AML-193 (cell line): Measurements from ENCODE around the gene SDCCAG8.

ENCODE experiments used
- DNase-seq, 2 experiments: peaks; one replicate each; lab custom pipeline; 2025; lab: John Stamatoyannopoulos, UW

SDCCAG8 gene

DNA sequence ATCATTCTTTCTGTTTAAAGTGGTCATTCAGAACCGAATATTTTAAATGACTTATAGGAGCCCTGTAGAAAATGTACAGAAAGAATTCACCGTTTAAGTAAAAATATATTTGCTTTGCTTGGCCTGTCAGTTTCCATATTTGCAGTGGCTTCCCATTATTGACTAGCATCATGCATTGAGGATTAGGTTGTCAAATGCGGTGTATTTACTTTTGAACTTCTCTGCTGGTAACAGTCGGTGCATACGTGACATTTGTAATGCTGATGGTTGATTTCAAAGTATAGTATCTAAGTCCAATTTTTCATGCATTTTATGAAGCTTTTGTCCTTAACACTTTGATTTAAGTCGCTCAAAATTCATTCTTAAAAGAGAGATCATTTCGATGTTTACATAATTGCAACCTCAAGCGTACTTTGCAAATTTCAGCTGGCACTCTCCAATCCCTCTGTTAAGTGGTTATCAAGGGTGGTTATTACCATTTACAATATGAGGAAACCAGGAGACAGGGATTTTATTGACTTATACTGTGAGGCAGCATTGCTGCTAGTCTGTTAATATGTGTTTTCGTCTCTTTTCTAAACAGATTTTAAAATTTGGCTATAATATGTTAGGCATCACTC lies 201.6 kb downstream of the SDCCAG8 start:
- no peak for DNase-seq

DNA sequence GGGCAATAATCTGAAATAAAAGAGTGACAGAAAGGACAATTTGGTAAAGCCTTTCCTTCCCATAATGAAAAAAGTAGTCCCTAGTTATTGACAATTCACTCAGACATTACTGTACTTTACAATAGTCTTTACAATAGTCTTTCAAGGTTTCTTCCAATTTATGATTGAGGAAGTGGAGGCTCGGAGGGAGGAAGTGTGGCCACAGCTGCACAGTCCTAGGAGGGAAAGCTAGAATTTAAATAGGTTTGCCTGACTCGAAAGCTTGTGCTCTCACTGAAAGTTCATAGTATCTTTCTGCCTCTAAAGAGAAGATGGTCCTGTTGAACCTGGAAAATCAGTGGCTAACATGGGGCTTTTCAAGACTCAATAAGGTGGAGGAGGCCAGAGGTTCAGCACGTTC lies 203.2 kb downstream of the SDCCAG8 start:
- DNase-seq, result peak; percentile 77

DNA sequence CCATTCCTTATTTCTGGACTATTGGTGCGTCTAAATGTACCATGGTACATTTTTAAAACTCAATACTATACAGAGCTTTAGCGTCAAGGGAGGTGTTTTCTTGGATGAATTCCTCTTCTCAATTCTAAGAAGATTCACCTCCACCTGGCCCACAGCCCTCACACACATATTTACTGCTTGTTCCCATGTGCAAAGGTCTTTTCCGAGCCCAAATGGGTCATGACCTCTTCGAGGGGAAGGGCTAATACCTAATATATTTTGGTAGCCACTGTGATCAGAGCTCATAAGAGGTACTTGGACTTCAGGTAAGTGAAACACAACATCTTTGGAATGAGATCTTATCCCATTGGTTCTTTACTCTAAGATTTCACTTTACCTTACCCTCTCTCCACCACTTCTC lies 205.9 kb downstream of the SDCCAG8 start:
- DNase-seq, result no peak

DNA sequence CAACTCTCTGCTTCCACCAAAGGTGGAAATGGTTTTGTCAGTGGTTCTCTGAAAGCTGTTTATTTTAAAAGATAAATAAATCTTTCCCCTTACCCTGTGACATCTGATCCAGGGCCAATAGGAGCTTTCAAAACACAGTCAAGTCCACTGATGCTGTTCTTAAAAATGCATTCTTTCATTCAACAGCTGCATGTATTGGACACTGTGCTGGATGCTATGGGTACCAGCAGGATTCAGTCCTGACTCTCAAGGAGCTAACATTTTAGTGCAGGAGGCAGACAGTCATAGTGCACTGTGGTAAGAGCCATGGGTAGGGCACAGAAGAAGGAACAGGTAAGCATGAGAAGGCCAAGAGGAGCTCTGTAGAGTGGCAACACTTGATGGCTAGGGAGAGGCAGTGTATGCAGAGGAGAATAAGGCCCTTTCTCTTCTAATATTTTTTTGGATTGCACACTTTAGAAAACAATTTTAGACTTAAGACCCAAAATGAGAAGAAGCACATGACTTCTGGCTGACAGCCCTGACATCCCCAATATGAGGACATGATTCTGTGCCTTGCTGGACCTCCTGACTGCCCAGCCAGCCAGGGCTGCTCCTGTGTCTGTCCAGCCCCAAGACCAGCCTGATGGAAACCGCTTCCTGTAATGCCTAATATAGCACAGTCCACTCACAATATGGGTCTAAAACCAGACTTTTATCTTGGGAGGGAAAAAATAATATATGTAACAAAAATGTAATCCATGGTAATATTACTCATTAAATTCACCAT lies 207.3 kb downstream of the SDCCAG8 start:
- no peak for DNase-seq

DNA sequence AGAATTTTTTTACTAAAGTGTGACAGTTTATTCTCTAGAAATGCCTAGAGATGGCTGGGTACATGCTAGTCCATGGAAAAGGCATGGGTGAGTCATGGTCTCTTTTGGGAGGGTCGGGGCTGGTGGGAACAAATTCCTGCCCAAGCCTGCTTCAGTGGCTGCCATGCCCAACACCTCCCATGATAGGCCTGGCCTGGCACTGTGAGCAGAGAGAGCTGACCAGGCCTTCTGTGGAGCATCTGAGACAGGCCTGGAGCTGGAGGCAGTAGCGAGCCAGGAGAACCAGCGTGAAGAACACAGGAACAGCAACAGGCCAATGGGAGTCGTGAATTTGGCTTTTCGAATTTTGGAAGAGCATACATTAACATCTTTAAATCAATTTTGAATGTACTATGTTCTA lies 209.2 kb downstream of the SDCCAG8 start:
- no peak for DNase-seq

DNA sequence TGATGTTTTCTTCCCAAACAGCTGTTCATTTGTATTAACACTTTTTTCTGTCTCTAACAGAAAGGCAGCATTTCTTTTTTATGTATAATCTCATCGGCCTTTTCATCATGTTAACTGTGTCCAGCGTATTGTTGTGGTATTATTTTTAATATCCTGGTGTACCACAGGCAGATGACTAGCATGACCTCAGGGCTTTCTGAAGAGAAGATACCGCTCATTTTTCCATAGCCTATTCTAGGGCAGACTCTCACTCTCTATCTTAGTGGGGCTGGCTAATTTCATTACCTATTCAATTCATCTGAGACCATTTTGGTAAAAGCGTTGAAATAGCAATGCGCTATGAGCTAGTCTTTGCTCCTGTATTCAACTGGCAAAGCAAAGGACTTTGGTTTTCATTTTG lies 209.9 kb downstream of the SDCCAG8 start:
- DNase-seq, result no peak

DNA sequence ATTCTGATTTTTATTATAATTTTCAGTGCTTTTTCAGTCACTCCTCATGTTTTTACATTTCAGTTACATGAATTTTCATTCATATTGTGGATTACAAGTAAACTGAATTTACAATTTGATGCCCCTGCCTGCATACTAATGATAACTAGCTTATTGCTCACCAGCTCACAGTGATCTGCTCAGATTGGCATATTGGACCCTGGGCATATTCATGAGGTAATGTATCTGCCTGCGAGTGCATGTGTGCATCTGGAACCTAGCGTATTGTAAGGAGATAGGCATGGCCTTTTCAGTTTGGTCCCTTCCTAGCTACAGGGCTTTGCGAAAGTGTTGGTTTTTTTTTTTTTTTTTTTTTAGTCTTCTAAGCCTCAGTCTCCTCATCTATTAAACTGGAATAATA lies 213.7 kb downstream of the SDCCAG8 start:
- DNase-seq, result no peak

DNA sequence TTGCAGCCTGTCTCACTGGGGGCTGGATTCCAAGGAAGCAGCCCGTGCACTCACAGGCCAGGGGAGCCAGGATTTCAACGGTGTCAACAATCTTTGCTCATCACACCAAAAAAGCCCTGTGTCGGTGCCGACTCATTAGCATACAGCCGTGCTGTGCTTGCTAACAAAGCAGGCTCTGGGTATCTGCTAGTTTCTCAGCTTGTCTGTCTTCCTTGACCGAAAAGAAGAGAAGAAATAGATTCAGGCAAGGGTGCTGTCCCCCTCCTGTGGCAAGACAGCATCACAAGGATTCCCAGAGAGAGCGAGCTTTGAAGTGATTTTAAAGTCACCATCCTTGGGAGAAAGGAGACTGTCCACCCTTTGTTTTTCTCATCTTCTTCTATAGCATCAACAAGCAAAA lies 214.7 kb downstream of the SDCCAG8 start:
- no peak for DNase-seq

DNA sequence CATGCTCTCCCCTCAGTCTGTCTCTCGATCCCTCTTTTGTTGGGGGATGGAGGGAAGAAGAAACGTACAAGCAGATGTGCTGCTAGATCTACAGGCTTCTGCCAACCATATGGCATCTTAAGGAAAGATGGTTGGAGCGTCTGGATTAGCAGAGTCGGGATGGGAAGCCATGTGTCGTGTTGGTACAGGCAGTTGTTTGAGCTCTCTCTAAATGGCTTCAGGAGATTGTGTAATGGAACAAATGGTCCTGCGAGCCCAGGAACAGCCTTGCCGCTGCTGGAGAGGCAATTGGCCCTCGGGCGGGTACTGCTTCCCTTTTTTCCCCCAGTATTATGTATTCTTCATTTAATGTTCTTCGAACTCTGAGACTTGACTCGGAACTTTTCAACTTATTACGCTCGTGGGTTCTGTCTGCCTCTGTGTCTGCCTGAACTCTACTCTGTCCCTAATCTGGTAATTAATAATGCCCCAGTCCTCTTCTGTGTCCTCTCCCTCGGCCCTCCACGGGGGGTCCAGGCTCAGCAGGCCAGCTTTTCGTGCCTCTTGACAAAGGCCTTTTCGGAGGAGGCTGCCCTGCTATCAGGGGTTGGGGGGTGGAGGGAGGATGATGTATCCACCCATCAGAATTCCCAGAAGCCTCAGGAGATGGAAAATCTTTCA lies 215.3 kb downstream of the SDCCAG8 start:
- DNase-seq, result peak; percentile 56 to 67

DNA sequence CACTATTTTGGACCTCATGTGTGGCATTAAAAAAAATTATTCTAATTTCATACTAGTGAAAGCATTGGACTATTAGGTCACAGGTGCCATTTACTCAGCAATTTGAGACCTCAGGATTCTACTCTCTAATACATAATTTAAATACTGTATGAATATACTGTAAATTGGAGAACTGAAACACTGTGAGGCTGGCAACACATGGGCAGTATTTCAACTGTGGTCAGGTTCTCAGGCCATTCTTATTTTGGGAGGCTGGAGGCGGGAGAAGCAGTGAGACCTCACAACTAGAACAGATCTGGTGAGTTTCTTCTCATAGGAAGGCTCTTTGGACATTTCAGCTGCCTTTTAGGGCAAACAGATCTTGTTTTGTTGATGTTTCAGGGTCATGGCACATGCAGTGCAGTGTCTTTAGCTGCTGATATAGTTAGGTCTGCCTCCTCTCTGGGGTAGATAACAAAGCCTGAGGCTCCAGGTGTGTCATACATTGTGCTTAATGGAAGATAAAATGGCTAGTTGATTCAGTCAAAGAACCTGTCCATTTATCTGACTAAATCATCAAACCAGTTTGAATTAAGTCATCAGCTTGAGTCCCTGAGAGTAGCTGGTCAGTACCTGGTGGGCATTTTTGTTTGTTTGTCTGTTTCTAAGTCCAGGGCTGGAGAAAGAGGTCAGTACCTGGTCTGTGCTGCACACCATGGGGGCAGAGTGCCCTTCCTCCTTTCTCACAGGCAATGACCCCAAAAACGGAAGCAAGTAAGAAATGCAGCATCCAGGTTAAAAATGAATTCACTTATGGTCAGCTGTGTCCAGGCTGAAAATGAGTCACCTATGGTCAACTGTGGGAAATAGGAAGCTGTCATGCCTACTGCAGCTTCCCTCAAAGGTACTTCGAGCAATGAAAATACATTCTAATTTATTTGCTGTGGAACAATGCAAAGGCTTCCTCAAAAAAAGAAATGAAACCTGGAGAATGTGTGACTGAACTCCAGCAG lies 216.2 kb downstream of the SDCCAG8 start:
- no peak for DNase-seq

DNA sequence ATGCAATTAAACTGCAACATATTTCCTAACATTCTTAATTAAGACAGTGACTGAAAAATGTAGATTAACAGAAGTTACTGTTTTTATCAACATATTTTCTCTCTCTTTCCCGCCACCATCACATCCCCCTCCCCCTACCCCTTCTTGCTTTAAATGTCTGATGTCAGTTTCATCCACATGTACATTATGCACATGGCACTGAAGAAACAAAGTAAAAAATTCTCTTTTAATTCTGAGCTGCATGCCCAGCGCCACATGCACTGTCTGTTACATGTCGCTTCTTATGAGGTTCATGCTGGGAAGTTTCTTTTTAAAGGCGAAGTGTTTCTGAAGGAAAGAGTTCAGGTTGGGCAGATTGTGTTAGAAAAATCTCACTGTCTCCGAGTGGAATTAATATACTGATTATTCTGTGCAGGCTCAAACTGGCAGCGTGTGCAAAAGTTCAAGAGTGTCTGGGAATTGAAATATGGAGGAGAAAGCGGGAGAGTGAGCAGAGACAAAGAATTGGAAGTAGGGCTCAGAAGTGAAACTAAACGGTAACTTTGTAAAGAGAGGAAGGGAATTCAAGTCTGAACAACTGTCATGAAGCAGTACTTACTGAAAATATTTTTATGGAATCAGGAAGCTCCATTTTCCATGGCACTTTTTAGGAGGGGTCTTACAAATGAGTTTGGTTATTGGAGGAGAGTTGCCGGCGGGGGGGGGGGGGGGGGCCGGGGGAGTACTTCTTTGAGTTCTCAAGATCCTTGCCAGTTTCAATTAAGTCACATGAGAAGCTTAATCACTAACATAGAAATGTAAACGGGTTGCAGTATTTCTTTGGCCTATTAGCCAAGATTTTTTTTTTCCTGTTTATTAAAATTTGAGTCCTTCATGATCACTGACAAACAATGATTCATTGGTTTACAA lies 217.6 kb downstream of the SDCCAG8 start:
- DNase-seq, result no peak

DNA sequence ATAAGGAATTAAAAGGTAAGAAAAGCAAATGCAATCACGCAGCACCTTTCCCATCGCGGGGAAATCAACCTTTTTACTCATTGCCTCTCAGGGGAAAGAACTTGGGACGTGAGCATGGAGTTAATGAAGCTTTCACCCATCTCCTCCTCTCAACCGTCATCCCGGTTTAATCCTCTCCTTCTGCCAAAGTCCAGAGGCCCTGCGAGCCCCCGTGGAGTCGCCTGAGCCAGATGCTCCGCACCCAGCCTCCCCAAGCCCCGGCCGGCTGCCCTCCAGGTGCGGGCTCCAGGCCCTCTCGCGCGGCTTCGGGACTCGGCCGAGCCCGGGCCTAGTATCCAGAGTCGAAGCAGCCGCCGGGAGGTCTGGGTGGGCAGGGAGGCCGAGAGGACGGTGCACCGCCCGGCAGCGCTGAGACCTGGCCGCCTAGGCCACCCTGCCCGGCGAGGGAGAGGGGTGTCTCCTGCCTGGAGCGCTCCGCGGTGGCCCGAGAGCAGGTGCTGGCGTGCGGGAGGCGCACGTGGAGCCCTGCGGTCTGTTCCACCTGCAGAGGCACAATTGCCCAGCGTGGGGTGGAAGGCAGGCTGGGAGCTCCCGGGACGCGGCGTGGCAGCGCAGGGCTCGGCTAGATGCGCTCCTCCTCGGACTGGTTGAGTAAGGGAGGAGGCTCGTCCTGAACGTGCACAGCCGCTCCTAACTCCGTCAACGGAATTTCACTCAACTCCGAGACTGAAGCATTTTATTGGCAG lies 218.5 kb downstream of the SDCCAG8 start:
- DNase-seq, result no peak

DNA sequence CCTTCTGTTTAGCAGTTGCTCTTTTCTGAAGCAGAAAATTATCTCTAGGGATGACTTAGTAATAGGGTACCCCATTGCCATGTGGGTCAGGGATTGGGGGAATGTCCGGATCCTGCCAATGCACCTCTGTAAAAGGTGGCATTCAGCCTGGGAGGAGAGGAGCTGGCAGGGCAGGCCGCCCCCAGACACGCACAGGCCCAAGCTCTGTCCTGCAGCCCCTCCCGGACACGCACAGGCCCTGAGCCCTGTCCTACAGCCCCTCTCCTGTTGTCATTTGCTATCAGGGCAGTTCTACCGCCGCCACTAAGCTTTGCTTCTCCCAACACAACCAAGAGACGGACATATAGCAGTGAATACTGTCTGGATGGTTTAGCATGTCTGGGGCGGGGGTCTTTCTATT lies 219.1 kb downstream of the SDCCAG8 start:
- no peak for DNase-seq

DNA sequence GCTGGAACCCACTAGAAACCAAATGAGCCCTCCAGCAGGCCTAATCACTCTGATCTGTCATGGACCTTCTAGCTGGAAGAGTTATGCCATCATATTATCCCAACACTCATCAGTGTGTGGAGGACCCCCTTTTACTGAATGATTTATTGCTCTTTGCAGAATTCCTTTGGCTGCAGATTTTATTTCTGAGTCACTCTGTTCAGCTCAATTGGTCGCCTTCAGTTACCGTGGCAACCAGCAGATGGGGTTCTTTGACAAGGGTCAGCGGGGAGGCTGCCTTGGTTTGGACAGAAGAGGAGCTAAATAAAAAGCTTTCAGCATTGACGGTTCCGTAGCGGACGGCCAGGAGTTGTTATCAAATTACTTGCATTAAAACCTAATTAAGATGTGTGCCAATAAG lies 220.1 kb downstream of the SDCCAG8 start:
- DNase-seq, result no peak

DNA sequence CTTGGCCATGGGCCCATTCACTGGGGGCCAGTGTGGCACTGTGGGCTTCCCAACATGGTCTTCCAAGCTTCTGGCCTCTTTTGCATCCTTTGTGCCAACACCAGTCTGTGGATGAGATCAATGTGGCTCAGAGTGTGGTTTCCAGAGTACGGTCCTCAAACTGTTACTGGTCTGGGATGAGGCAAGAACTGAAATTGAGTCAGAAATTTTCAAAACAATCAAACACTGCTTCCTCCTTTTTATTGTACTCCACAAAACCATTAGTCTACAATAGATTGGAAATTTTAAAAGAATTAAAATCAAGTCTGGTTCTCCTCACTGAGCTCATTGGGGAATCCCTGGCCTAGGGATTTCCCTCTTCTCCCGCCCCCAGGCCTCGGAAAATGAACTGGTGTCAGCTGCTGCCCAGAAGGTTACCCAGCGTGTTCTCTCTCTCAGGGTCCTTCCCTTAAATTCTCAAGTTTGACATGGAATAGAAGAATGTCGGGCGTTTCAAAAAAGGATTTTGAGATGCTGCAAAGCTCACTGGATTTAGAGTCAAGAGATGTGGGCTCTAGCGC lies 222.0 kb downstream of the SDCCAG8 start:
- DNase-seq, result peak; percentile 76 to 79

DNA sequence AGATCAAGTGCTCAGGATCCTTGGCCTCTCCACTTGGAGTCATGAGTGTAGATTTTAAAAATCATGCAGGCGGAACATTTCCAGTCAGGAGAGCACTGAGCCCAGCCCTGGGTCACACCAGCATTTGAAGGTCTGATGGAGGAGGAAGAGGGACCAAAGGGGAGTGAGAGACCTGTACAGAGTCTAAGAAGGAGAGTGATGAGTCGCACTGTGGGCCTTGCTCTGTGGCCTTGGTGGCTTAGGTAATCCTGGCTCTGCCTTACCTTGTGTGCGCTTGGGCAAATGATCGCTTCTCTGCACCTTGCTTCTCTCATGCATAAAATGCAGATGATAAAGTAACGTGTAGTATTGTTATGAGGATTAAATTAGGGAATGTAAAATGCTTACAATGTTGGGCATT lies 225.3 kb downstream of the SDCCAG8 start:
- DNase-seq, result no peak

DNA sequence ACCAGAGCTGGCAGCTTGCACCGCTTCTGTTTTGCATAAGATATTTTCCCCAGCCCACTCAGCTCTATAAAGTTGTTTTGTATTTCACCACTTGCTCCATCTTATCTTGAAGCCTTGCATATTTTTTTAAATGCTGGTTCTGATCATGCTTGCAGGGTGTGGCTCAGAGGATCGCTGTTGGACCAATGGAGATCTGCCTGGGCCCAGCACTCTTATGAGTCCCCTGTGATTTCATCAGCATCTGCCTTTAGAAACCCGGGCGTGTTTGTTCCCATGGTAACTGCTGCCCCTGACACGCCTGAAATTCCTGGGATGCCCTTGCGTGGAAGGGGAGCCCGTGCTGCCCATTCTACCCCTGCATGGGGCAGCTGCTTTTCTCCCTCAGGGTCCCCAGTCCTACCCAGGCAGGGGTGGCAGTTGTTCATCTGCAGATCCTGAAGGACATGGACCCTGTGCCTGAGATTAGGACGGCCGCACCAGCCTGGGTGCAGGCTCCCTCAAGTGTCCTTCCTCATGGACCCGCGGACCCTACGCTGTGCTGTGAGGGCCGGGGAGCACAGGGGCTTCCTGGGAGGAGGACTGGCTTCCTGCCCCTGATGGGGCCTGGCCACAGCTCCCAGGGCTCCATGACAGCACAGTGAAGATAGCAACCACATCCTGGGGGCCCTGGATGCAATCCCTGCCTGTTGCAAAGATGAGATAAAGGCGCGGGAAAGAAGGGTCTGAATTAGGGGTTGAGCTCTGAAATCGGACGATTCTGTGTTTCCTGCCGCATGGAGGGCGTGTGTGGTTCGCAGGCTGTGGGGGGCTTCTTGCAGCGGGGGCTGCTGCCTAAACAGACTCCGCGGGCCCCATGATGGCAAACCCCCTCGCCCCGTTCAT lies 226.5 kb downstream of the SDCCAG8 start:
- no peak for DNase-seq

DNA sequence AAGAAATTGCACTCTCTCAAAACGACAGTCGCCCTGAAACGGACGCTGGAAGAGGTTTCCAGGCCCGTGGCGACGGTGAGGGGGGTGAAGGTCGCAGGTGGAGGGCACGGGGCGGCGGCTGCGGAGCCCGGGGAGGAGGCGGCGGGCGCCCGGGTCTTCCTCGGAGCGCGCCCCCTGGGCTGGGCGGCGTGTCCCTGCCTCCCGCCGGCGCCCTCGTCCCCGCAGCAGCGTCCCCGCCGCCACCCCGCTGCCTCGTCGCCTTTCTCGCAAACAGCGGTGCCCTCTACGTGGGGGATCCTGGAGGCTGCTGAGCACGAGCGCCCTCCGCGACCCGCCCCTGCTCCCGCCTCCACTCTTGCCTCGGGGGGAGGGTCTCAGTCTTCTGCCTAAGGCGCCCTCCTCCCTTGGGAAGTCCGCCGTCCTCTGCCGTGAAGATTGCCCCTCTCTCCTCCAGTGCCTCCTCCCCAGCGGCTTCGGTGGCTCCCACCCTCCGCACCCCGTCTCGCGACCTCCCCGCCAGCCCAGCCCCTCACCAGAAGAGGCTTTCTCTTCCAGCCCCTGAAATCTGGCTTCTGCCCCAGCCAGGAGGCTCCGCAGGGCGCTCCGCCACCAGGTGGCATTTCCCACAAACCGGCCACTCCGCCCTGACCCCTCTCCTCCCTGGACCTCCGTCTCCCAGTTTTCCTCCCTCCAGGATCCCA lies 227.4 kb downstream of the SDCCAG8 start:
- DNase-seq, result no peak
